PC-3 (cell line): ENCODE results near the gene SART3.

ENCODE experiments used
- EZH2 ChIP-seq: fragments of 300-600 bp; sonication (generic); IDR thresholded peaks from one replicate; pipeline ENCODE4 v1.6.1; 2017; ENCODE audit warnings: antibody characterized with exemption, mild to moderate bottlenecking, low read length; ENCODE audit not compliant: unreplicated experiment
- TF ChIP-seq, protein P1 (sequence below): fragments of 300-600 bp; sonication (generic); conservative IDR thresholded peaks from 2 replicates; pipeline ENCODE4 v1.5.1; 2017; ENCODE audit warnings: antibody characterized with exemption, low read depth, mild to moderate bottlenecking, low read length

GRCh38 chr12:108608616-108609015, 47.6 kb upstream of the SART3 start:
- TF ChIP-seq, protein P1, sequence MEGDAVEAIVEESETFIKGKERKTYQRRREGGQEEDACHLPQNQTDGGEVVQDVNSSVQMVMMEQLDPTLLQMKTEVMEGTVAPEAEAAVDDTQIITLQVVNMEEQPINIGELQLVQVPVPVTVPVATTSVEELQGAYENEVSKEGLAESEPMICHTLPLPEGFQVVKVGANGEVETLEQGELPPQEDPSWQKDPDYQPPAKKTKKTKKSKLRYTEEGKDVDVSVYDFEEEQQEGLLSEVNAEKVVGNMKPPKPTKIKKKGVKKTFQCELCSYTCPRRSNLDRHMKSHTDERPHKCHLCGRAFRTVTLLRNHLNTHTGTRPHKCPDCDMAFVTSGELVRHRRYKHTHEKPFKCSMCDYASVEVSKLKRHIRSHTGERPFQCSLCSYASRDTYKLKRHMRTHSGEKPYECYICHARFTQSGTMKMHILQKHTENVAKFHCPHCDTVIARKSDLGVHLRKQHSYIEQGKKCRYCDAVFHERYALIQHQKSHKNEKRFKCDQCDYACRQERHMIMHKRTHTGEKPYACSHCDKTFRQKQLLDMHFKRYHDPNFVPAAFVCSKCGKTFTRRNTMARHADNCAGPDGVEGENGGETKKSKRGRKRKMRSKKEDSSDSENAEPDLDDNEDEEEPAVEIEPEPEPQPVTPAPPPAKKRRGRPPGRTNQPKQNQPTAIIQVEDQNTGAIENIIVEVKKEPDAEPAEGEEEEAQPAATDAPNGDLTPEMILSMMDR, result no peak
- TF ChIP-seq EZH2, result no peak
